IPS-15b (cell line): ENCODE measurements around the gene MUC12.
"Not testable (repeated sequence)": the region's sequence is repeated elsewhere in the genome, so short reads cannot be mapped to it uniquely, and the experiment has no call there.

Experiments used
- H3K27me3 ChIP-seq: one replicate; pipeline ENCODE4 v1.6.1; 2013; ENCODE audit warnings: low read length; ENCODE audit not compliant: control insufficient read depth, insufficient read depth
- H3K36me3 ChIP-seq: one replicate; pipeline ENCODE4 v1.6.1; 2013; ENCODE audit warnings: low read length; ENCODE audit not compliant: control insufficient read depth, insufficient read depth
- H3K4me1 ChIP-seq: one replicate; pipeline ENCODE4 v1.6.1; 2013; ENCODE audit warnings: mild to moderate bottlenecking, low read length; ENCODE audit not compliant: control insufficient read depth, insufficient read depth
- H3K4me3 ChIP-seq: one replicate; pipeline ENCODE4 v1.5.1; 2013; ENCODE audit warnings: low read depth, low read length
- H3K9ac ChIP-seq: one replicate; pipeline ENCODE4 v1.6.1; 2013; ENCODE audit warnings: low read depth, mild to moderate bottlenecking, low read length
- H3K9me3 ChIP-seq: one replicate; pipeline ENCODE4 v1.6.1; 2013; ENCODE audit warnings: mild to moderate bottlenecking, low read length; ENCODE audit not compliant: control insufficient read depth, insufficient read depth

MUC12 gene, protein sequence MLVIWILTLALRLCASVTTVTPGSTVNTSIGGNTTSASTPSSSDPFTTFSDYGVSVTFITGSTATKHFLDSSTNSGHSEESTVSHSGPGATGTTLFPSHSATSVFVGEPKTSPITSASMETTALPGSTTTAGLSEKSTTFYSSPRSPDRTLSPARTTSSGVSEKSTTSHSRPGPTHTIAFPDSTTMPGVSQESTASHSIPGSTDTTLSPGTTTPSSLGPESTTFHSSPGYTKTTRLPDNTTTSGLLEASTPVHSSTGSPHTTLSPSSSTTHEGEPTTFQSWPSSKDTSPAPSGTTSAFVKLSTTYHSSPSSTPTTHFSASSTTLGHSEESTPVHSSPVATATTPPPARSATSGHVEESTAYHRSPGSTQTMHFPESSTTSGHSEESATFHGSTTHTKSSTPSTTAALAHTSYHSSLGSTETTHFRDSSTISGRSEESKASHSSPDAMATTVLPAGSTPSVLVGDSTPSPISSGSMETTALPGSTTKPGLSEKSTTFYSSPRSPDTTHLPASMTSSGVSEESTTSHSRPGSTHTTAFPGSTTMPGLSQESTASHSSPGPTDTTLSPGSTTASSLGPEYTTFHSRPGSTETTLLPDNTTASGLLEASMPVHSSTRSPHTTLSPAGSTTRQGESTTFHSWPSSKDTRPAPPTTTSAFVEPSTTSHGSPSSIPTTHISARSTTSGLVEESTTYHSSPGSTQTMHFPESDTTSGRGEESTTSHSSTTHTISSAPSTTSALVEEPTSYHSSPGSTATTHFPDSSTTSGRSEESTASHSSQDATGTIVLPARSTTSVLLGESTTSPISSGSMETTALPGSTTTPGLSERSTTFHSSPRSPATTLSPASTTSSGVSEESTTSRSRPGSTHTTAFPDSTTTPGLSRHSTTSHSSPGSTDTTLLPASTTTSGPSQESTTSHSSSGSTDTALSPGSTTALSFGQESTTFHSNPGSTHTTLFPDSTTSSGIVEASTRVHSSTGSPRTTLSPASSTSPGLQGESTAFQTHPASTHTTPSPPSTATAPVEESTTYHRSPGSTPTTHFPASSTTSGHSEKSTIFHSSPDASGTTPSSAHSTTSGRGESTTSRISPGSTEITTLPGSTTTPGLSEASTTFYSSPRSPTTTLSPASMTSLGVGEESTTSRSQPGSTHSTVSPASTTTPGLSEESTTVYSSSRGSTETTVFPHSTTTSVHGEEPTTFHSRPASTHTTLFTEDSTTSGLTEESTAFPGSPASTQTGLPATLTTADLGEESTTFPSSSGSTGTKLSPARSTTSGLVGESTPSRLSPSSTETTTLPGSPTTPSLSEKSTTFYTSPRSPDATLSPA (N-terminal part only)

GRCh38 chr7:100969066-100969615, at the start of gene MUC12:
Gene MUC12, plus strand, starts transcription at chr7:100969565. Its CDS starts 58 bp downstream, at chr7:100969623.
- Histone ChIP-seq H3K4me3 (no peak within 1 kb of the TSS), H3K9ac (peak within 1 kb of the TSS; percentile 12), H3K27me3 (peaks cover 22% of the 10 kb centered on the region), H3K9me3 (no peaks in the 10 kb centered on the region), H3K4me1 (peaks cover 24% of the 10 kb centered on the region), H3K36me3 (no peaks in the 10 kb centered on the region)

DNA sequence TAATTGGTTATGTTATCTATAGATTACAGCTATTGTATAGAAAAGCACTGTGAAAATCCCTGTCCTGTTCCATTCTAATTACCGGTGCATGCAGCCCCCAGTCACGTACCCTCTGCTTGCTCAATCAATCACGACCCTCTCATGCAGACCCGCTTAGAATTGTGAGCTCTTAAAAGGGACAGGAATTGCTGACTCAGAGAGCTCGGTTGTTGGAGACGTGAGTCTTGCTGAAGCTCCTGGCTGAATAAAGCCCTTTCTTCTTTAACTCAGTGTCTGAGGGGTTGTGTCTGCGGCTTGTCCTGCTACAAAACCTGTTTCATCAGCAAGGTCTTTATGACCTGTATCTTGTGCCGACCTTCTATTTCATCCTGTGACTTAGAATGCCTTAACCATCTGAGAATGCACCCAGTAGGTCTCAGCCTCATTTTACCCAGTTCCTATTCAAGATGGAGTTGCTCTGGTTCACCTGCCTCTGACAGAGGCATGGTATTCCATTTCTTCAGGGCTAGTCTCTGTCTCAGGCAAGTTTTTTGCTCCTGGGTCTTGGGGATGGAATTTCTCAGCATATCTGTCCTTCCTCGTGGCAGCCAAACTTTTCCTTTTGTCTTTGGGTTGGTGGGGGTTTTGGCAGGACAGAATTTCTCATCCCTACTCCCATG, 49.5 kb upstream of the MUC12 start:
- not testable (repeated sequence) for H3K36me3 ChIP-seq, H3K9ac ChIP-seq, H3K27me3 ChIP-seq, H3K9me3 ChIP-seq, H3K4me3 ChIP-seq, H3K4me1 ChIP-seq

- H3K4me1 ChIP-seq = peaks cover 2% of the 10 kb centered on the region
- H3K9me3 ChIP-seq = no peaks in the 10 kb centered on the region
- no peak overlapping the region for H3K9ac ChIP-seq
- no peaks in the 10 kb centered on the region for H3K36me3 ChIP-seq
- no peaks in the 10 kb centered on the region for H3K27me3 ChIP-seq
- no peak overlapping the region for H3K4me3 ChIP-seq
Observed at GRCh38 chr7:100921039-100921438, 48.3 kb upstream of the MUC12 start.

GRCh38 chr7:100923616-100924015, 45.7 kb upstream of the MUC12 start:
- H3K4me1 ChIP-seq, H3K36me3 ChIP-seq, H3K9ac ChIP-seq, H3K4me3 ChIP-seq, H3K9me3 ChIP-seq, H3K27me3 ChIP-seq: not testable (repeated sequence)

- H3K4me1 ChIP-seq = peaks cover 12% of the 10 kb centered on the region
- H3K9ac ChIP-seq = peak overlapping the region; percentile 56
- peaks cover 2% of the 10 kb centered on the region for H3K9me3 ChIP-seq
- H3K27me3 ChIP-seq = no peaks in the 10 kb centered on the region
- no peak overlapping the region for H3K4me3 ChIP-seq
- no peaks in the 10 kb centered on the region for H3K36me3 ChIP-seq
Observed at GRCh38 chr7:100929808-100930174, 39.6 kb upstream of the MUC12 start.

DNA sequence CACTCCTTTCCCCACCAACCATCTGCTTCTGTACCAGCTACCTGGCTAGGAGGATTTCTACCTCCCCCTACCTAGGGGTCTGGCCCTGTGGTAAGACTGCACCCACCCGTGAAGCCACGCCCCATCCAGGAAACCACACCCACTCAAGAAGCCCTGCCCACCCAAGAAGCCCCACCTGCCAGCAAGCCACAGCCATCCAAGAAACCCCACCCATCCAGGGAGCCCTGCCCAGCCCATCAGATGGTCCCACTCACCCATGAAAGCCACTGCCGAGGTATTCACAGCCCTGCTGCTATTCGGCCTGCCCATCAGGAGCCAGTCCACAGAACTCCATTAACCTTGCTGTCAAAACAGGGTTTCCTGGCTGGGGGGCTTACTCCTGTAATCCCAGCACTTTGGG, 35.6 kb upstream of the MUC12 start:
- Histone ChIP-seq H3K27me3 (no peaks in the 10 kb centered on the region), H3K36me3 (no peaks in the 10 kb centered on the region), H3K9me3 (peaks cover 6% of the 10 kb centered on the region), H3K4me3 (no peak overlapping the region), H3K4me1 (peaks cover 9% of the 10 kb centered on the region), H3K9ac (no peak overlapping the region)

DNA sequence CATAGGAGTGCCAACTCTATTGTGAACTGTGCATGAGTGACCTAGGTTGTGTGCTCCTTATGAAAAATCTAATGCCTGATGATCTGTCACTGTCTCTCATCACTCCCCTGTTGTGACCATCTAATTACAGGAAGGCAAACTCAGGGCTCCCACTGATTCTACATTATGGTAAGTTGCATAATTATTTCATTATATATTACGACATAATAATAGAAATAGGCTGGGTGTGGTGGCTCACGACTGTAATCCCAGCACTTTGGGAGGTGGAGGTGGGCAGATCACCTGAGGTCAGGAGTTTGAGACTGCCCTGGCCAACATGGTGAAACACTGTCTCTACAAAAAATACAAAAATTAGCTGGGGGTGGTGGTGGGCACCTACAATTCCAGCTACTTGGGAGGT, 34.0 kb upstream of the MUC12 start:
- not testable (repeated sequence) for H3K9ac ChIP-seq, H3K27me3 ChIP-seq, H3K9me3 ChIP-seq, H3K36me3 ChIP-seq, H3K4me1 ChIP-seq, H3K4me3 ChIP-seq

DNA sequence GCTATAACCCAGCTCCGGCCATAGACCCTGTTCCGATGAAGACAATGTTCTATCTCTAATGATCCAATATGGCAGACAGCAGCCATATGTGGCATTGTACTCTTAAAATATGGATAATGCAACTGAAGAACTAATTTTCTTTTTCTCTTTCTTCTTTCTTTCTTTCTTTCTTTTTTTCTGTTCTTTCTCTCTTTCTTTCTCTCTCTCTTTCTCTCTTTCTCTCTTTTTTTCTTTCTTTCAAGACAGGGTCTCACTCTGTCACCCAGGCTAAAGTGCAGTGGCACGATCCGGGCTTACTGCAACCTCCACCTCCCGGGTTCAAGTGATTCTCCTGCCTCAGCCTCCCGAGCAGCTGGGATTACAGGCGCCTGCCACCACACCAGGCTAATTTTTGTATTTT, 33.2 kb upstream of the MUC12 start:
- H3K4me1 ChIP-seq, H3K4me3 ChIP-seq, H3K9ac ChIP-seq, H3K9me3 ChIP-seq, H3K27me3 ChIP-seq, H3K36me3 ChIP-seq: not testable (repeated sequence)

DNA sequence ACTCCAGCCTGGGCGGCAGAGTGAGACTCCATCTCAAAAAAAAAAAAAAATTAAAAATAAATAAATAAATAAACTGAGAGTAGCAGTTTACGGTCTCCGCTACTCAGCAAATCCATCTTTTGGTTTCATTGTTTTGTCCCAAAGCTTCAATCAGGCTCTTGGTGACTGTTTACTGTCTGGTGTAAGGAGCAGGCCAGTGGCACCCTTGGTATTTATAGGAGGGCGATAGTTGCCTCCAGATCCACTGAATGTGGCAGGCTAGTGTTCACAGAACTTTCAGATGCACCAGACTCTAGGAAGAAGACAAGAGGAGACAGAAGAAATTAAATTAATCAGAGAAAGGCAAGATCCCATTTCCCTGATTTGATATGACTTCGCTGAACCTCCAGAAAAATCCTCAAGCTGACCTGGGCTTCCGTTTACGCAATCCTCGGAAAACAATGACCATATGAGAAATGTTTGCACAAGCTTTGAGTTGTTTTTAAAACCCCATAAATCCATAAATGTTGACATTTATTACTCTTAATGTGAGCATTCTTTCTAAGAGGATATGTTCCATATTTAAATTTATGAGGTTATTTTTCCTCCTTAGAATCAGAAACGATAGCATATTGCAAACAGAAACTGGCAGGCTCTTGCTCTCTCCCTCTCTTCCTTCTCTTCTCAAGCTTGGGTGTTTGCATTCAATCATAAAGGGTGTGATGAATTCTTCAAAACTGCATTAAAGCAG, 27.2 kb upstream of the MUC12 start:
- Histone ChIP-seq H3K27me3 (no peaks in the 10 kb centered on the region), H3K4me1 (peaks cover 5% of the 10 kb centered on the region), H3K36me3 (no peaks in the 10 kb centered on the region), H3K4me3 (no peak overlapping the region), H3K9ac (no peak overlapping the region), H3K9me3 (no peaks in the 10 kb centered on the region)

- H3K9me3 ChIP-seq = no peaks in the 10 kb centered on the region
- no peaks in the 10 kb centered on the region for H3K36me3 ChIP-seq
- H3K4me3 ChIP-seq = no peak overlapping the region
Observed at GRCh38 chr7:100943693-100944092, 25.7 kb upstream of the MUC12 start.

More at GRCh38 chr7:100943693-100944092, 25.7 kb upstream of the MUC12 start:
- Histone ChIP-seq H3K27me3 (no peaks in the 10 kb centered on the region), H3K4me1 (peaks cover 5% of the 10 kb centered on the region), H3K9ac (no peak overlapping the region)
